ENCODE results near the gene EHMT1.

The EHMT1 gene

GRCh38 chr9:137583957-137584356, 34.8 kb upstream of the EHMT1 start:
- no peak for TF ChIP-seq TAF1 (IDR thresholded peaks at IDR 0.05; ENCODE audit: borderline replicate concordance, insufficient read depth, low read length)
- no peak for TF ChIP-seq REST (IDR thresholded peaks at IDR 0.05; ENCODE audit: insufficient read depth in 1 of 2, low read depth in 2 of 2, low read length in 2 of 2)
- TF ChIP-seq FOXP2 (optimal IDR thresholded peaks at IDR 0.05; ENCODE audit: borderline replicate concordance, extremely low read depth, extremely low read length, insufficient read depth) = no peak
- no peak for TF ChIP-seq POLR2AphosphoS5 (IDR thresholded peaks at IDR 0.05; ENCODE audit: low read depth, low read length)
- TF ChIP-seq SIN3A (IDR thresholded peaks at IDR 0.05; ENCODE audit: borderline replicate concordance, insufficient read depth, low read length) = no peak

GRCh38 chr9:137586854-137587253, 32.0 kb upstream of the EHMT1 start:
- TF ChIP-seq POLR2AphosphoS5 (IDR thresholded peaks at IDR 0.05; ENCODE audit: low read depth, low read length) (no peak), REST (IDR thresholded peaks at IDR 0.05; ENCODE audit: insufficient read depth in 1 of 2, low read depth in 2 of 2, low read length in 2 of 2) (no peak), FOXP2 (optimal IDR thresholded peaks at IDR 0.05; ENCODE audit: borderline replicate concordance, extremely low read depth, extremely low read length, insufficient read depth) (no peak), TAF1 (IDR thresholded peaks at IDR 0.05; ENCODE audit: borderline replicate concordance, insufficient read depth, low read length) (no peak), SIN3A (IDR thresholded peaks at IDR 0.05; ENCODE audit: borderline replicate concordance, insufficient read depth, low read length) (no peak)

DNA sequence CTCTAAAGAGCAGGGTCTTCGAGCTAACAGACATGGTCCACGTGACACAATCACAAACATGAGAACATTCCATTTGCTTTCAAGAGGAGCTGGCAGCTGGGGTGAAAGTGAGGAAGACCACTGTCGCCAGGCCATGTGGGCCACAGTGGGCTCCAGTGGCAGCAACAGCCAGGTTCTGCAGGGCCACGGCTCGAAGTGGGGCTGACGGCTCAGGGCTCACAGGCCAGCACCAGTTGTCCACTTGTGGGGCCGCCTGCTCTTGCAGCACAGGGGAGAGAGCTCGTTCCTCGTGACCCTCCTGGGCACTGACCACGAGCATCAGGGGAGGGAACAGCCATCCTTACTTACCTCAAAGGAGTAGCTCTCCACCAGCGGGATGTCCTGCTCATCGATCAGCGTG, 30.5 kb upstream of the EHMT1 start:
- TF ChIP-seq SIN3A (IDR thresholded peaks at IDR 0.05; ENCODE audit: borderline replicate concordance, insufficient read depth, low read length) = no peak
- no peak for TF ChIP-seq FOXP2 (optimal IDR thresholded peaks at IDR 0.05; ENCODE audit: borderline replicate concordance, extremely low read depth, extremely low read length, insufficient read depth)
- no peak for TF ChIP-seq TAF1 (IDR thresholded peaks at IDR 0.05; ENCODE audit: borderline replicate concordance, insufficient read depth, low read length)
- no peak for TF ChIP-seq POLR2AphosphoS5 (IDR thresholded peaks at IDR 0.05; ENCODE audit: low read depth, low read length)
- no peak for TF ChIP-seq REST (IDR thresholded peaks at IDR 0.05; ENCODE audit: insufficient read depth in 1 of 2, low read depth in 2 of 2, low read length in 2 of 2)

GRCh38 chr9:137588891-137589290, 29.9 kb upstream of the EHMT1 start:
- no peak for TF ChIP-seq TAF1 (IDR thresholded peaks at IDR 0.05; ENCODE audit: borderline replicate concordance, insufficient read depth, low read length)

- TF ChIP-seq REST (IDR thresholded peaks at IDR 0.05; ENCODE audit: insufficient read depth in 1 of 2, low read depth in 2 of 2, low read length in 2 of 2) (no peak), TAF1 (IDR thresholded peaks at IDR 0.05; ENCODE audit: borderline replicate concordance, insufficient read depth, low read length) (no peak)
These were observed 29.2 kb upstream of the EHMT1 start for GRCh38 chr9:137589441-137590122.
